ENCODE data around the gene SCAF4.

SCAF4 gene

DNA sequence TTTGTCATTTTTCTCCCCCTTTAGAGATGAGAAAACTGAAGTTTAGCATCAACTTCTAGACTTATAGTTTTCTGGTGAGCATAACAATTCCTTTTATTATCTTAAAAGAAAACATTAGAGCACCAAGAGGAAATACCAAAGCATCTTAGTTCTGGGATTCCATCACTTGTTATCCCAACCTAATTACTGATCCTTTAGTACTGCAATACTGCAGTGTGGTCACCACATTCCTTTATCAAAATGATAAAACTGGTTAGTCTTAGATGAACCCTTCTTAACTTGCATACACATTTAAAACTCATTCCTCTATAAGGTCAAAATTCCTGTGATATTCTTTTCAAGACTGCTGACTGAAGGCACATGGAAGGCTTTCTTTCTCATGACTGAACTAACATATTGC is 49.3 kb downstream of the SCAF4 start:
- DNase-seq (ENCODE audit: low read depth): no peak
- in situ Hi-C loops (cut with HindIII; ENCODE audit: low sequenced_read_pairs): no loop called here

DNA sequence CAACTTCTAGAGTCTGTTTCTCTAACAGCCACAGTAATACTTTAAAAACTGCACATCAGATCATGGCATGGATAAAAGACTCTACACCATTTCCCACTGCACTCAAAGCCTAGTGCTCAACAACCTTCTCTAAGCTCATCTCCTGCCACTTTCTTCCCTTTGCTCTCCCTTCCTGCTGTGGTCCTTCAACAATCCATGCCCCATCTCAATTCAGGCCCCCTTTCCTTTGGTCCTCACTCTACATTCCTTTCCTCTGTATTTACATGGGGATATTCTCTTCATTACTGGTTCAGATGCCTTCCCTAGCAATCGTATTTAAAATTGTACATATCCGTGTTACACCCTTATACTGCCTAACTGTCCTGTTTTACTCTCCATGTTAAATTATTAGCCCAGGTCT is 53.4 kb downstream of the SCAF4 start:
- in situ Hi-C loops (cut with HindIII; ENCODE audit: low sequenced_read_pairs): no loop called here
- TF ChIP-seq, protein P1, sequence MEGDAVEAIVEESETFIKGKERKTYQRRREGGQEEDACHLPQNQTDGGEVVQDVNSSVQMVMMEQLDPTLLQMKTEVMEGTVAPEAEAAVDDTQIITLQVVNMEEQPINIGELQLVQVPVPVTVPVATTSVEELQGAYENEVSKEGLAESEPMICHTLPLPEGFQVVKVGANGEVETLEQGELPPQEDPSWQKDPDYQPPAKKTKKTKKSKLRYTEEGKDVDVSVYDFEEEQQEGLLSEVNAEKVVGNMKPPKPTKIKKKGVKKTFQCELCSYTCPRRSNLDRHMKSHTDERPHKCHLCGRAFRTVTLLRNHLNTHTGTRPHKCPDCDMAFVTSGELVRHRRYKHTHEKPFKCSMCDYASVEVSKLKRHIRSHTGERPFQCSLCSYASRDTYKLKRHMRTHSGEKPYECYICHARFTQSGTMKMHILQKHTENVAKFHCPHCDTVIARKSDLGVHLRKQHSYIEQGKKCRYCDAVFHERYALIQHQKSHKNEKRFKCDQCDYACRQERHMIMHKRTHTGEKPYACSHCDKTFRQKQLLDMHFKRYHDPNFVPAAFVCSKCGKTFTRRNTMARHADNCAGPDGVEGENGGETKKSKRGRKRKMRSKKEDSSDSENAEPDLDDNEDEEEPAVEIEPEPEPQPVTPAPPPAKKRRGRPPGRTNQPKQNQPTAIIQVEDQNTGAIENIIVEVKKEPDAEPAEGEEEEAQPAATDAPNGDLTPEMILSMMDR (IDR thresholded peaks at IDR 0.05; ENCODE audit: low read depth, low read length, missing control alignments): no peak
- no peak for DNase-seq (ENCODE audit: low read depth)
- H3K4me3 ChIP-seq (ENCODE audit: low read depth, low read length): no peak overlapping the region

More for the DNA sequence above, 49.3 kb downstream of the SCAF4 start:
- no peak overlapping the region for H3K4me3 ChIP-seq (ENCODE audit: low read depth, low read length)
- TF ChIP-seq, protein P1 (IDR thresholded peaks at IDR 0.05; ENCODE audit: low read depth, low read length, missing control alignments): no peak

DNA sequence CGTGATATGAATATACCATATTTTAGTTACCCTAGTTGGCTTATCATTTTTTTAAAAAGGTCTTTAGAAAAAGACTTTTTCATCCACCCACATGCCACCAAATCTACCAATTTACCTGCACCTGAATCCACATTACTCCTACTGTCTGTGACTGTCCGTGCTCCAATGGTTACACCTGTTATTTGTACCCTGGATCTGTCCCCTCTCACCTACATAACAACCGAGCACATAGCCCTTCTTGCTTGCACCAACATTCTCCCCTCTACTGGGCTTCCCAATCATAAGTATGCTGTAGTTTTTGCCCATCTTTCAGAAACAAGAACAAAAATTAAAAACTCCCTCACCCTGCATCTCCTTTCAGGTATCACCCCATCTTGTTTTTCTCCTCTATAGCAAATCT is 54.9 kb downstream of the SCAF4 start:
- DNase-seq (ENCODE audit: low read depth): no peak
- TF ChIP-seq, protein P1 (IDR thresholded peaks at IDR 0.05; ENCODE audit: low read depth, low read length, missing control alignments): no peak
- H3K4me3 ChIP-seq (ENCODE audit: low read depth, low read length): no peak overlapping the region
- in situ Hi-C loops (cut with HindIII; ENCODE audit: low sequenced_read_pairs): no loop called here

DNA sequence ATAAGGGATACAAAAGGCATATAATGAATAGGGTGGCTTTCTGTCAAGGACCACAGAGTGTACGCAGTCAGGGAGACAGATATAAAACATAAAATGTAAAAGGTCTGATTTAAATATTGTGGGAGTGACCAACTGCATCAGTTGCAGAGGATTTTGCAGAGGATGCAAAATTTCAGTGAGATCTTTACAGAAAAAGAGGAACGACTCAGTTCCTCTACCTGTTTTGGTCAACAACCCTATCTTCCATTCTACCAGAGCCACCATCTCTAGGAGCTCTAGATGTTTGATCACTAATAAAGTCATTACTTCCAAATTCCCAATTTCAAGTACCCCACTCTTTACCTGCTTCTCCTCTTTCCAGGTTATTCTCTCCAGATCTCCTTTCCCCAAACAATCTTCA is 56.0 kb downstream of the SCAF4 start:
- in situ Hi-C loops (cut with HindIII; ENCODE audit: low sequenced_read_pairs): no loop called here
- TF ChIP-seq, protein P1 (IDR thresholded peaks at IDR 0.05; ENCODE audit: low read depth, low read length, missing control alignments): no peak

DNA sequence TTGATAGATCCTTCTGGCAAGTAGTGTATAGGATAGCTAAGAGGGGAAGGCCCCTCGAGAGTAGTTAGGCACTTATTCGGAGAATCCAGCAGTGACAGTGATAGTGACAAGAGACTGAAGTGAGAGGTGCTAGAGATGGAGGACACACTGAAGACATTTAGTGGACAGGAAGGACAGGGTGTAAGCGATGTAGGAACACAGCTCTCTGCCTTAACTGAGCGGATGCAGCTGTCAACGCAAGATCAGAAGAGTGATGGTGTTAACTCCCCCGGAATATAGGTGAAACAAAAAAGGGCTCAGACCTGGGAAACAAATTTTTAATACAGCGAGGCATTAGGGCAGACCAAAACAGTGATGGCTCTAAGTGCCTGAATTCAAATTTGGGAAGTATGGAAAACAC is 56.6 kb downstream of the SCAF4 start:
- TF ChIP-seq, protein P1 (IDR thresholded peaks at IDR 0.05; ENCODE audit: low read depth, low read length, missing control alignments): no peak
- H3K4me3 ChIP-seq (ENCODE audit: low read depth, low read length): no peak overlapping the region
- no peak for DNase-seq (ENCODE audit: low read depth)
- in situ Hi-C loops (cut with HindIII; ENCODE audit: low sequenced_read_pairs): no loop called here

More for the DNA sequence above, 56.0 kb downstream of the SCAF4 start:
- no peak for DNase-seq (ENCODE audit: low read depth)
- H3K4me3 ChIP-seq (ENCODE audit: low read depth, low read length): no peak overlapping the region

DNA sequence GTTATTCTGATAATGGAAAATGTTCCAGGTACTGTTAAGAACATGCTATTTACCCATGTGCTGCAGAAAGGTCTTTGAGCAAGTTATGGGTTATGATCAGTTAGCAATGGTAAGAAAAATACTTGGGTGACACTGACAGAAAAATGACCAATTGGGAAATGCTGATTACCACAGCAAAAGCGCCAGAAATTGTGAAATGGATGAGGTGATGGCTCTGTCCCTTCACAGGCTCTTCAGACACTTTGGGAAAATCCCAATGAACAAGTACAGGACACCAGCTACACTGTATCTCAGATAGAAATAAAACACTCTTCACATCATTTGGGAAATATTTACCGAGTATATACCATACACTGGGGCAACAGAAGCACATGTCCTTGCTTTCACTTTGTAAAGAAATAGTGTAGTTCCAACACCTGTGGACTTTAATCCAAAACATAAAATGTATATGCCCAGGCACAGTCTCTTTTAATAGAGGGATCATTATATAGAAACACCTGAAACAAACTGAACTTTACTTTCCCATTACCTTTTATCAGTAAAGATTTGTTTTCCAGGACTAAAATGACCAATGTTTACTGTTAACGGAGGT is 58.5 kb downstream of the SCAF4 start:
- in situ Hi-C loops (cut with HindIII; ENCODE audit: low sequenced_read_pairs): no loop called here
- DNase-seq (ENCODE audit: low read depth): no peak
- H3K4me3 ChIP-seq (ENCODE audit: low read depth, low read length): no peak overlapping the region
- TF ChIP-seq, protein P1 (IDR thresholded peaks at IDR 0.05; ENCODE audit: low read depth, low read length, missing control alignments): no peak
